HG03280 (cell line): ENCODE data around the gene NXPH2.

Experiments
- ATAC-seq: cut with Tn5 transposase; IDR thresholded peaks from one replicate; pipeline ENCODE4 v1.9.1; 2021; ENCODE audit warnings: mild to moderate bottlenecking, moderate library complexity; ENCODE audit not compliant: unreplicated experiment

NXPH2 gene

GRCh38 chr2:138779781-138780445 lies at the start of gene NXPH2:
NXPH2 (minus strand) TSS chr2:138780390; CDS start chr2:138780241, 149 bp downstream.
- no peak for ATAC-seq

- peak; percentile 68 for ATAC-seq
These were observed 49.2 kb upstream of the NXPH2 start for GRCh38 chr2:138829326-138829919.

GRCh38 chr2:138827426-138828054 lies 47.4 kb upstream of the NXPH2 start:
- ATAC-seq, result peak; percentile 63

- ATAC-seq, result no peak
These were observed 43.5 kb upstream of the NXPH2 start for GRCh38 chr2:138823666-138824065.

- ATAC-seq, result no peak
These were observed 39.8 kb upstream of the NXPH2 start for GRCh38 chr2:138819964-138820363.

- ATAC-seq, result no peak
These were observed 38.4 kb upstream of the NXPH2 start for GRCh38 chr2:138818556-138818955.

GRCh38 chr2:138814123-138814898 lies 34.1 kb upstream of the NXPH2 start:
- peak; percentile 62 for ATAC-seq

GRCh38 chr2:138811431-138811830 lies 31.2 kb upstream of the NXPH2 start:
- ATAC-seq, result no peak

GRCh38 chr2:138794724-138795123 lies 14.5 kb upstream of the NXPH2 start:
- ATAC-seq, result no peak

GRCh38 chr2:138787053-138787666 lies 7.0 kb upstream of the NXPH2 start:
- no peak for ATAC-seq

GRCh38 chr2:138782383-138782782 lies 2.2 kb upstream of the NXPH2 start:
- no peak for ATAC-seq

- no peak for ATAC-seq
These were observed 718 bp upstream of the NXPH2 start for GRCh38 chr2:138780908-138781307.

GRCh38 chr2:138780446-138780880 lies 273 bp upstream of the NXPH2 start:
- no peak for ATAC-seq

GRCh38 chr2:138779406-138779780 lies 797 bp downstream of the NXPH2 start:
- ATAC-seq, result no peak

GRCh38 chr2:138777996-138778395 lies 2.2 kb downstream of the NXPH2 start:
- ATAC-seq, result no peak

- ATAC-seq, result no peak
These were observed 4.5 kb downstream of the NXPH2 start for GRCh38 chr2:138775736-138776135.

- ATAC-seq, result no peak
These were observed 8.7 kb downstream of the NXPH2 start for GRCh38 chr2:138771534-138771933.

GRCh38 chr2:138767101-138767500 lies 13.1 kb downstream of the NXPH2 start:
- ATAC-seq, result no peak

- ATAC-seq, result no peak
These were observed 13.7 kb downstream of the NXPH2 start for GRCh38 chr2:138766464-138766863.

- ATAC-seq, result no peak
These were observed 16.2 kb downstream of the NXPH2 start for GRCh38 chr2:138763971-138764370.

- no peak for ATAC-seq
These were observed 17.7 kb downstream of the NXPH2 start for GRCh38 chr2:138762533-138762932.
